H1 (cell line): ENCODE data around the gene CRTC3. TPM values are rescaled to one million over a fixed set of nuclear protein-coding genes. Genes with fewer than 3 reads are reported as not detected.

Experiments used
- BACH1 ChIP-seq: IDR thresholded peaks from 2 replicates; pipeline ENCODE4 v1.6.1; 2012; ENCODE audit warnings: low read length, improper control_type of control experiment
- BRCA1 ChIP-seq: IDR thresholded peaks from 2 replicates; pipeline ENCODE4 v1.6.1; 2012; ENCODE audit warnings: low read depth, low read length, improper control_type of control experiment
- EGR1 ChIP-seq: IDR thresholded peaks from 2 replicates; pipeline ENCODE4 v1.6.1; 2011; ENCODE audit warnings: low read depth, low read length, borderline replicate concordance
- GTF2F1 ChIP-seq: IDR thresholded peaks from 2 replicates; pipeline ENCODE4 v1.6.1; 2012; ENCODE audit warnings: low read depth, low read length, improper control_type of control experiment, borderline replicate concordance
- MAFK ChIP-seq: IDR thresholded peaks from 2 replicates; pipeline ENCODE4 v1.6.1; 2012; ENCODE audit warnings: low read depth, mild to moderate bottlenecking, improper control_type of control experiment, low read length
- SP4 ChIP-seq: IDR thresholded peaks from 2 replicates; pipeline ENCODE4 v1.6.1; 2012; ENCODE audit warnings: low read length, inconsistent platforms
- TAF1 ChIP-seq: IDR thresholded peaks from 2 replicates; pipeline ENCODE4 v1.6.1; 2011; ENCODE audit warnings: mild to moderate bottlenecking, low read depth, low read length
- TCF12 ChIP-seq: IDR thresholded peaks from 2 replicates; pipeline ENCODE4 v1.6.1; 2011; ENCODE audit warnings: low read depth, mild to moderate bottlenecking, low read length
- TEAD4 ChIP-seq: IDR thresholded peaks from 2 replicates; pipeline ENCODE4 v1.6.1; 2012; ENCODE audit warnings: low read depth, low read length, inconsistent platforms, mixed read lengths
- polyA plus RNA-seq, 7 experiments: library from polyadenylated mRNA; depleted of rRNA in 3 of 7; stranded (reverse) in 5 of 7; unstranded in 2 of 7; fragments of >200 nt in 5 of 7; fragments of 200-250 nt in 2 of 7; gene quantifications; 1 replicate in 5 of 7; 2 replicates in 1 of 7; 4 replicates in 1 of 7; pipeline versions ENCODE4 v1.2.1 to v1.2.3, GENCODE V29; 2011 to 2013; ENCODE audit warnings: missing spikeins in 2 of 7, mixed read lengths in 2 of 7
- total RNA-seq: library from RNA; stranded (reverse); fragmentation: NEBNext Ultra II Directional; extraction: Animal tissue kit (Norgen Biotek cat#: 25700); gene quantifications from 2 replicates; pipeline ENCODE4 v1.2.1, GENCODE V29; 2021
- TF ChIP-seq, protein P1 (sequence below): fragments of 300-600 bp; sonication (generic); IDR thresholded peaks from 2 replicates; pipeline ENCODE4 v1.7.1; 2012; ENCODE audit warnings: low read length, moderate library complexity, mild to moderate bottlenecking, inconsistent platforms; ENCODE audit not compliant: insufficient replicate concordance

CRTC3 gene
- total and polyA plus RNA-seq, 2 of the 8 experiments (the other 6 are each of a cell fraction or from before 2014, with no cell fraction given): 5.0 to 5.3 TPM

GRCh38 chr15:90560229-90560776, 30.6 kb downstream of the CRTC3 start (continued):
- TF ChIP-seq, protein P1, sequence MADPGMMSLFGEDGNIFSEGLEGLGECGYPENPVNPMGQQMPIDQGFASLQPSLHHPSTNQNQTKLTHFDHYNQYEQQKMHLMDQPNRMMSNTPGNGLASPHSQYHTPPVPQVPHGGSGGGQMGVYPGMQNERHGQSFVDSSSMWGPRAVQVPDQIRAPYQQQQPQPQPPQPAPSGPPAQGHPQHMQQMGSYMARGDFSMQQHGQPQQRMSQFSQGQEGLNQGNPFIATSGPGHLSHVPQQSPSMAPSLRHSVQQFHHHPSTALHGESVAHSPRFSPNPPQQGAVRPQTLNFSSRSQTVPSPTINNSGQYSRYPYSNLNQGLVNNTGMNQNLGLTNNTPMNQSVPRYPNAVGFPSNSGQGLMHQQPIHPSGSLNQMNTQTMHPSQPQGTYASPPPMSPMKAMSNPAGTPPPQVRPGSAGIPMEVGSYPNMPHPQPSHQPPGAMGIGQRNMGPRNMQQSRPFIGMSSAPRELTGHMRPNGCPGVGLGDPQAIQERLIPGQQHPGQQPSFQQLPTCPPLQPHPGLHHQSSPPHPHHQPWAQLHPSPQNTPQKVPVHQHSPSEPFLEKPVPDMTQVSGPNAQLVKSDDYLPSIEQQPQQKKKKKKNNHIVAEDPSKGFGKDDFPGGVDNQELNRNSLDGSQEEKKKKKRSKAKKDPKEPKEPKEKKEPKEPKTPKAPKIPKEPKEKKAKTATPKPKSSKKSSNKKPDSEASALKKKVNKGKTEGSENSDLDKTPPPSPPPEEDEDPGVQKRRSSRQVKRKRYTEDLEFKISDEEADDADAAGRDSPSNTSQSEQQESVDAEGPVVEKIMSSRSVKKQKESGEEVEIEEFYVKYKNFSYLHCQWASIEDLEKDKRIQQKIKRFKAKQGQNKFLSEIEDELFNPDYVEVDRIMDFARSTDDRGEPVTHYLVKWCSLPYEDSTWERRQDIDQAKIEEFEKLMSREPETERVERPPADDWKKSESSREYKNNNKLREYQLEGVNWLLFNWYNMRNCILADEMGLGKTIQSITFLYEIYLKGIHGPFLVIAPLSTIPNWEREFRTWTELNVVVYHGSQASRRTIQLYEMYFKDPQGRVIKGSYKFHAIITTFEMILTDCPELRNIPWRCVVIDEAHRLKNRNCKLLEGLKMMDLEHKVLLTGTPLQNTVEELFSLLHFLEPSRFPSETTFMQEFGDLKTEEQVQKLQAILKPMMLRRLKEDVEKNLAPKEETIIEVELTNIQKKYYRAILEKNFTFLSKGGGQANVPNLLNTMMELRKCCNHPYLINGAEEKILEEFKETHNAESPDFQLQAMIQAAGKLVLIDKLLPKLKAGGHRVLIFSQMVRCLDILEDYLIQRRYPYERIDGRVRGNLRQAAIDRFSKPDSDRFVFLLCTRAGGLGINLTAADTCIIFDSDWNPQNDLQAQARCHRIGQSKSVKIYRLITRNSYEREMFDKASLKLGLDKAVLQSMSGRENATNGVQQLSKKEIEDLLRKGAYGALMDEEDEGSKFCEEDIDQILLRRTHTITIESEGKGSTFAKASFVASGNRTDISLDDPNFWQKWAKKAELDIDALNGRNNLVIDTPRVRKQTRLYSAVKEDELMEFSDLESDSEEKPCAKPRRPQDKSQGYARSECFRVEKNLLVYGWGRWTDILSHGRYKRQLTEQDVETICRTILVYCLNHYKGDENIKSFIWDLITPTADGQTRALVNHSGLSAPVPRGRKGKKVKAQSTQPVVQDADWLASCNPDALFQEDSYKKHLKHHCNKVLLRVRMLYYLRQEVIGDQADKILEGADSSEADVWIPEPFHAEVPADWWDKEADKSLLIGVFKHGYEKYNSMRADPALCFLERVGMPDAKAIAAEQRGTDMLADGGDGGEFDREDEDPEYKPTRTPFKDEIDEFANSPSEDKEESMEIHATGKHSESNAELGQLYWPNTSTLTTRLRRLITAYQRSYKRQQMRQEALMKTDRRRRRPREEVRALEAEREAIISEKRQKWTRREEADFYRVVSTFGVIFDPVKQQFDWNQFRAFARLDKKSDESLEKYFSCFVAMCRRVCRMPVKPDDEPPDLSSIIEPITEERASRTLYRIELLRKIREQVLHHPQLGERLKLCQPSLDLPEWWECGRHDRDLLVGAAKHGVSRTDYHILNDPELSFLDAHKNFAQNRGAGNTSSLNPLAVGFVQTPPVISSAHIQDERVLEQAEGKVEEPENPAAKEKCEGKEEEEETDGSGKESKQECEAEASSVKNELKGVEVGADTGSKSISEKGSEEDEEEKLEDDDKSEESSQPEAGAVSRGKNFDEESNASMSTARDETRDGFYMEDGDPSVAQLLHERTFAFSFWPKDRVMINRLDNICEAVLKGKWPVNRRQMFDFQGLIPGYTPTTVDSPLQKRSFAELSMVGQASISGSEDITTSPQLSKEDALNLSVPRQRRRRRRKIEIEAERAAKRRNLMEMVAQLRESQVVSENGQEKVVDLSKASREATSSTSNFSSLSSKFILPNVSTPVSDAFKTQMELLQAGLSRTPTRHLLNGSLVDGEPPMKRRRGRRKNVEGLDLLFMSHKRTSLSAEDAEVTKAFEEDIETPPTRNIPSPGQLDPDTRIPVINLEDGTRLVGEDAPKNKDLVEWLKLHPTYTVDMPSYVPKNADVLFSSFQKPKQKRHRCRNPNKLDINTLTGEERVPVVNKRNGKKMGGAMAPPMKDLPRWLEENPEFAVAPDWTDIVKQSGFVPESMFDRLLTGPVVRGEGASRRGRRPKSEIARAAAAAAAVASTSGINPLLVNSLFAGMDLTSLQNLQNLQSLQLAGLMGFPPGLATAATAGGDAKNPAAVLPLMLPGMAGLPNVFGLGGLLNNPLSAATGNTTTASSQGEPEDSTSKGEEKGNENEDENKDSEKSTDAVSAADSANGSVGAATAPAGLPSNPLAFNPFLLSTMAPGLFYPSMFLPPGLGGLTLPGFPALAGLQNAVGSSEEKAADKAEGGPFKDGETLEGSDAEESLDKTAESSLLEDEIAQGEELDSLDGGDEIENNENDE: no peak
- TF ChIP-seq EGR1 (no peak), BACH1 (no peak), TCF12 (no peak), GTF2F1 (no peak), TEAD4 (no peak), TAF1 (no peak), MAFK (no peak), SP4 (no peak), BRCA1 (no peak)
